ENCODE data around the gene ZCCHC3.

Gene ZCCHC3

DNA sequence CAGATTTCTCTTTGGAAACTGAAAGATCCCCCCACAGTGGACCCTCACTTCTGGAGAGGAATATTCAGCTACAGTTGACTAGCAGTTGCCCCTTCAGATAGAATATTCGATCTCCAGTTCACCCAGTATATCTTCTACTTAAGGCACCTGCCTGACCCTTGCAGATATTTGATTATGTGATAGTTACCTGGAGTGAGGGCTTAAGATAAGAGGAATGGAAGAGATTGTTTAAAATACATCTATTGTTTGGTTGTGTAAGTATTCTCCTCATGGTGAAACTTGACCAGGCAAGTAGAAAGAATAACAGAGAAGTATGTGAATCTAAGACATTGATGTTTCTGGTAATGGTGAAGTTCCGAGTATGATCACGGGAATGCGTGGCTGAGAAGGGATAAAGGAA, 1.6 kb upstream of the ZCCHC3 start:
- Histone ChIP-seq H3K36me3 (no peaks in the 10 kb centered on the region), H3K9me3 (no peaks in the 10 kb centered on the region), H3K4me1 (ENCODE audit: control insufficient read depth in 1 of 2, insufficient read depth in 1 of 2, low read depth in 1 of 2, low read length in 1 of 2) (peaks cover 60 to 65% of the 10 kb centered on the region in 2 experiments), H3K27me3 (no peaks in the 10 kb centered on the region), H3K4me3 (ENCODE audit: low read depth in 1 of 2, low read length in 1 of 2) (no peak overlapping the region), H3K27ac (no peak overlapping the region)
- TF ChIP-seq, protein P1, sequence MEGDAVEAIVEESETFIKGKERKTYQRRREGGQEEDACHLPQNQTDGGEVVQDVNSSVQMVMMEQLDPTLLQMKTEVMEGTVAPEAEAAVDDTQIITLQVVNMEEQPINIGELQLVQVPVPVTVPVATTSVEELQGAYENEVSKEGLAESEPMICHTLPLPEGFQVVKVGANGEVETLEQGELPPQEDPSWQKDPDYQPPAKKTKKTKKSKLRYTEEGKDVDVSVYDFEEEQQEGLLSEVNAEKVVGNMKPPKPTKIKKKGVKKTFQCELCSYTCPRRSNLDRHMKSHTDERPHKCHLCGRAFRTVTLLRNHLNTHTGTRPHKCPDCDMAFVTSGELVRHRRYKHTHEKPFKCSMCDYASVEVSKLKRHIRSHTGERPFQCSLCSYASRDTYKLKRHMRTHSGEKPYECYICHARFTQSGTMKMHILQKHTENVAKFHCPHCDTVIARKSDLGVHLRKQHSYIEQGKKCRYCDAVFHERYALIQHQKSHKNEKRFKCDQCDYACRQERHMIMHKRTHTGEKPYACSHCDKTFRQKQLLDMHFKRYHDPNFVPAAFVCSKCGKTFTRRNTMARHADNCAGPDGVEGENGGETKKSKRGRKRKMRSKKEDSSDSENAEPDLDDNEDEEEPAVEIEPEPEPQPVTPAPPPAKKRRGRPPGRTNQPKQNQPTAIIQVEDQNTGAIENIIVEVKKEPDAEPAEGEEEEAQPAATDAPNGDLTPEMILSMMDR (IDR thresholded peaks at IDR 0.05) = no peak

DNA sequence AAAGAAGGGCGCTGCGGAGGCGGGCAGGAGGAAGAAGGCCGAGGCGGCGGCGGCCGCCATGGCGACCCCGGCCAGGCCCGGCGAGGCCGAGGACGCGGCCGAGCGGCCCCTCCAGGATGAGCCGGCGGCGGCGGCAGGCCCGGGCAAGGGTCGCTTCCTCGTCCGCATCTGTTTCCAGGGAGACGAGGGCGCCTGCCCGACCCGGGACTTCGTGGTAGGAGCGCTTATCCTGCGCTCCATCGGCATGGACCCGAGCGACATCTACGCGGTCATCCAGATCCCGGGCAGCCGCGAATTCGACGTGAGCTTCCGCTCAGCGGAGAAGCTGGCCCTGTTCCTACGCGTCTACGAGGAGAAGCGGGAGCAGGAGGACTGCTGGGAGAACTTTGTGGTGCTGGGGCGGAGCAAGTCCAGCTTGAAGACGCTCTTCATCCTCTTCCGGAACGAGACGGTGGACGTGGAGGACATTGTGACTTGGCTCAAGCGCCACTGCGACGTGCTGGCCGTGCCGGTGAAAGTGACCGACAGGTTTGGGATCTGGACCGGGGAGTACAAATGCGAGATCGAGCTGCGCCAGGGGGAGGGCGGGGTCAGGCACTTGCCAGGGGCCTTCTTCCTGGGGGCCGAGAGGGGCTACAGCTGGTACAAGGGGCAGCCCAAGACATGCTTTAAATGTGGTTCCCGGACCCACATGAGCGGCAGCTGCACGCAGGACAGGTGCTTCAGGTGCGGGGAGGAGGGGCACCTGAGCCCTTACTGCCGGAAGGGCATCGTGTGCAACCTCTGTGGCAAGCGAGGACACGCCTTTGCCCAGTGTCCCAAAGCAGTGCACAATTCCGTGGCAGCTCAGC, 780 bp downstream of the ZCCHC3 start:
- Histone ChIP-seq H3K4me1 (ENCODE audit: control insufficient read depth in 1 of 2, insufficient read depth in 1 of 2, low read depth in 1 of 2, low read length in 1 of 2) (peaks cover 41 to 42% of the 10 kb centered on the region in 2 experiments), H3K27ac (peak overlapping the region; percentile 92), H3K4me3 (ENCODE audit: low read depth in 1 of 2, low read length in 1 of 2) (peak overlapping the region; percentile 85 to 91), H3K36me3 (peaks cover 3% of the 10 kb centered on the region), H3K9me3 (no peaks in the 10 kb centered on the region), H3K27me3 (no peaks in the 10 kb centered on the region)
- TF ChIP-seq, protein P1 (IDR thresholded peaks at IDR 0.05) = no peak

DNA sequence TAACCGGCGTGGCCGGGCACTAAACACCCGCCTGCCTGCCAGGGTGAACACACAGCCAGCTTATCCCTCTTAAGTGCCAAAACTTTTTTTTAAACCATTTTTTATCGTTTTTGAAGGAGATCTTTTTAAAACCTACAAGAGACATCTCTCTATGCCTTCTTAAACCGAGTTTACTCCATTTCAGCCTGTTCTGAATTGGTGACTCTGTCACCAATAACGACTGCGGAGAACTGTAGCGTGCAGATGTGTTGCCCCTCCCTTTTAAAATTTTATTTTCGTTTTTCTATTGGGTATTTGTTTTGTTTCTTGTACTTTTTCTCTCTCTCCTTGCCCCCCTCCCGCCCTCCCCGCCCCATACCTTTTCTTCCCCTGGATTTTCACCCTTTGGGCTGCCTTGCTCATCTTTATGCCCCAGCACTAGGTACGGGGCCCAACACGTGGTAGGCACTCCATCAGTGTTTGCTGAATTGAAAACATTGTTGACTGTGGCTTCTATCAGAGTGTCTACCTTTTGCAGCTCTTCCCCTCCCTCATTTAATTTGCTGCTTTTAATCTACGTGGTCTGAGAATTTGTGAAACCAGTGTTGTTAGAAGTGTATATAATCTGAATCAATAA, 1.5 kb downstream of the ZCCHC3 start:
- H3K27me3 ChIP-seq = no peaks in the 10 kb centered on the region
- H3K27ac ChIP-seq = peak overlapping the region; percentile 92
- peaks cover 3% of the 10 kb centered on the region for H3K36me3 ChIP-seq
- H3K4me1 ChIP-seq (ENCODE audit: control insufficient read depth in 1 of 2, insufficient read depth in 1 of 2, low read depth in 1 of 2, low read length in 1 of 2) = peaks cover 35 to 37% of the 10 kb centered on the region in 2 experiments
- no peaks in the 10 kb centered on the region for H3K9me3 ChIP-seq
- TF ChIP-seq, protein P1 (IDR thresholded peaks at IDR 0.05) = no peak
- H3K4me3 ChIP-seq (ENCODE audit: low read depth in 1 of 2, low read length in 1 of 2) = peak overlapping the region; percentile 85 to 91

DNA sequence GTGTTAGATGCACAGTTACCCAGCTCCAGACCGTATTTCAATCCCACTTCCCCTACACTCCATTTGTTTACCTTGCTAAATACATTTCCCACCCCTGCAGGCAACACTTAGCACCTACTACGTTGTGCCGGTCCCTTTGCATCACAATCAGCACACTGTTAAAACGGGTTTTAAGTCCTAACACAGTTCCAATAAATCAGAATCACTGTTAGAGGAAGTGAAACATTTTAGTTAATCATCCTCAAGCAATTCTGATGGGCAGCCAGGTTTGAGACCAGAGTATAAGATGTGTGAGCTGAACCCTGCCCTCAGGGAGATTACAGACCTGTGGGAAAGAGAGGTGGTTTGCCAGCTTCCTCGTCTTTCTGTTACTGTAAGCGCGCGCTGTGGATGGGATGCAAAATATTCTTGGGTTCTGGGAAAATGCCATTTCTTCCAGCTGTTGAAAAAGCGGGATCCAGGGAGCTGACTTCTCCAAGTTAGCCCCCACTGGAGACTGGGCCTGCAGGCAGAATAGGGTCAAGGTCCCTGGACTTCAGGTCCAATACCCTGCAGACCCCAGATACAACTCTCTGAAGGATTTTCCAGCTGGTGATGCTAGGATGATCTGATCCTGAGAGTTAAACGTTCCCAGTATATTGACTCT, 3.1 kb downstream of the ZCCHC3 start:
- peaks cover 34 to 37% of the 10 kb centered on the region in 2 experiments for H3K4me1 ChIP-seq (ENCODE audit: control insufficient read depth in 1 of 2, insufficient read depth in 1 of 2, low read depth in 1 of 2, low read length in 1 of 2)
- H3K27ac ChIP-seq = peak overlapping the region; percentile 3
- H3K4me3 ChIP-seq (ENCODE audit: low read depth in 1 of 2, low read length in 1 of 2) = no peak overlapping the region
- H3K27me3 ChIP-seq = no peaks in the 10 kb centered on the region
- H3K9me3 ChIP-seq = no peaks in the 10 kb centered on the region
- TF ChIP-seq, protein P1 (IDR thresholded peaks at IDR 0.05) = no peak
- H3K36me3 ChIP-seq = peaks cover 3% of the 10 kb centered on the region

DNA sequence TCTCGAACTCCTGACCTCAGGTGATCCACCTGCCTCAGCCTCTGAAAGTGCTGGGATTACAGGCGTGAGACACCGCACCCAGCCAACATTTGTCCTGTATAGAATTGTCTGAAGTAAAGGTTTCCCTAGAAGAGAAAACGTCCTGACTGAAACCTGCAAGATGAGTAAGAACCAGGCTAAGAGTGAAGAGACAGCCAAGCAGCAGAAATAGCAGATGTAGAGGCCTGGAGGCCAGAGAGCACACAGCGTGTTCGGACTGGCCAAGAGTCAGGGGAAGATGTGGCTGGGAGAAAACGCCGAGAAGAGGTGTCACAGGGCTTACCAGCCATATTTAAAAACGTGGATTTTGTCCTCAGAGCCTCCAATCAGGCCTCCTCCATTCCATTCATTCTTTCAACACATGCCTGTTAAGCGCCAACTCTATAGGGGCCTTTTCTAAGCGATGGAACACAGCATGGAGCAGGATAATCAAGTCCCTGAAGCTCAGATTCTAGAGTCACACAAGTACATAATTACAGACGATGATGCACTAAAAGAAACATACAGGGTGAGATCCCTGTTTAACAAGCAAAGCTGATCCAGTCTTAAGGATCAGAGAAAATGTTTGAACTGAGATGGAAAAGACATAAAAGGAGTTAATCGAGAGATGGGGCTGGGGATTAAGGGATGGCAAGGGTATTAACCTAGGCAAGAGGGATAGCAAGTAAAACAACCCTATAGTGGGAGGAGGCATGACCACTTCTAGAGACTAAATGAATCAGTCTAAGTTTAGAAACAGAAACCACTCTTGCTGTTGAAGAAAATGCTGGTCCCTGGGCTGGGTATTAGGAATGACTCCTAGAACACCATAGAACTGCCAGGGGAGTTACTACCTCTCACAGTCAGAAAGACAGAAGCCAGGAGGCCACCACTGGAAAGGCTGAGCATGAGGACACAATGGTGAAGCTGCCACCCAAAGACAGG, 4.8 kb downstream of the ZCCHC3 start:
- Histone ChIP-seq H3K27me3 (no peaks in the 10 kb centered on the region), H3K4me1 (ENCODE audit: control insufficient read depth in 1 of 2, insufficient read depth in 1 of 2, low read depth in 1 of 2, low read length in 1 of 2) (peaks cover 24 to 29% of the 10 kb centered on the region in 2 experiments), H3K27ac (no peak overlapping the region), H3K36me3 (peaks cover 3% of the 10 kb centered on the region), H3K9me3 (no peaks in the 10 kb centered on the region), H3K4me3 (ENCODE audit: low read depth in 1 of 2, low read length in 1 of 2) (no peak overlapping the region)
- TF ChIP-seq, protein P1 (IDR thresholded peaks at IDR 0.05) = no peak
